MCF 10A (cell line): Measurements from ENCODE around the gene FCHSD2. TPM values are rescaled to one million over a fixed set of nuclear protein-coding genes. Genes with fewer than 3 reads are reported as not detected.

Experiments used
- BruUV-seq: library from RNA; stranded (reverse); fragments of 400-500 nt; replicated peaks from 2 replicates; lab custom pipeline; 2021; lab: Mats Ljungman, UMichigan
- CTCF ChIA-PET: fragments of 300-600 bp; sonication (Branson Sonifier 250); formaldehyde crosslinking; extraction: SDS; loops from one replicate; lab custom pipeline; 2021; ENCODE audit warnings: antibody characterized with exemption, inconsistent platforms; lab: Yijun Ruan, JAX
- POLR2A ChIA-PET: fragments of 300-600, 350-650 bp; sonication (Branson Sonifier 250); formaldehyde crosslinking; extraction: SDS; loops from one replicate; lab custom pipeline; 2020; ENCODE audit warnings: antibody characterized with exemption, inconsistent platforms; lab: Yijun Ruan, JAX
- DNase-seq: peaks from one replicate; pipeline ENCODE4 v3.0.0-alpha.2; 2018; ENCODE audit not compliant: unreplicated experiment
- H3K27ac Mint-ChIP-seq: one replicate; pipeline ENCODE4 v1.8.0; 2022; ENCODE audit warnings: mild to moderate bottlenecking, low read depth, mixed read lengths; ENCODE audit not compliant: unreplicated experiment
- H3K27me3 Mint-ChIP-seq: one replicate; pipeline ENCODE4 v1.8.0; 2022; ENCODE audit warnings: mixed read lengths; ENCODE audit not compliant: insufficient read depth, unreplicated experiment
- H3K36me3 Mint-ChIP-seq: one replicate; pipeline ENCODE4 v1.8.0; 2022; ENCODE audit warnings: mild to moderate bottlenecking, moderate library complexity, mixed read lengths; ENCODE audit not compliant: insufficient read depth, unreplicated experiment
- H3K4me1 Mint-ChIP-seq: one replicate; pipeline ENCODE4 v1.8.0; 2022; ENCODE audit warnings: mixed read lengths; ENCODE audit not compliant: insufficient read depth, unreplicated experiment
- H3K4me3 Mint-ChIP-seq: one replicate; pipeline ENCODE4 v1.8.0; 2022; ENCODE audit warnings: mild to moderate bottlenecking, moderate library complexity, mixed read lengths; ENCODE audit not compliant: unreplicated experiment
- H3K9me3 Mint-ChIP-seq: one replicate; pipeline ENCODE4 v1.8.0; 2022; ENCODE audit warnings: mixed read lengths; ENCODE audit not compliant: unreplicated experiment
- CTCF ChIP-seq: fragments of 200-600 bp; IDR thresholded peaks from one replicate; pipeline ENCODE4 v1.8.0; 2022; ENCODE audit warnings: antibody characterized with exemption, mild to moderate bottlenecking; ENCODE audit not compliant: unreplicated experiment
- intact Hi-C: fragments of 100-400 bp; cut with micrococcal nuclease; formaldehyde crosslinking; loops from 2 replicates; pipeline ENCODE4 v1.14.1; 2022
- total RNA-seq: library from RNA; stranded (reverse); gene quantifications from 2 replicates; pipeline ENCODE4 v1.2.3, GENCODE V29; 2022

Gene FCHSD2
- total RNA-seq, 1 experiment from 2014 or later, result 12.8 TPM

GRCh38 chr11:72826191-72826941, 315.8 kb downstream of the FCHSD2 start:
- Mint-ChIP-seq H3K4me1 (peaks cover under 1% of the 10 kb centered on the region), H3K9me3 (no peaks in the 10 kb centered on the region), H3K27me3 (no peaks in the 10 kb centered on the region), H3K27ac (no peak overlapping the region), H3K4me3 (no peak overlapping the region), H3K36me3 (peaks cover 11% of the 10 kb centered on the region)
- intact Hi-C loops, result no loop called here
- no peak for DNase-seq
- POLR2A ChIA-PET, result no interaction called here
- no TSS peak for BruUV-seq
- CTCF ChIA-PET, result interaction anchor here (0.7 to 1.3 kb wide), 2 partner anchors 32 to 38 kb away, joined by 4 read pairs; partner anchors contain the start of gene STARD10
- no peak for TF ChIP-seq CTCF

GRCh38 chr11:72825661-72826060, 316.5 kb downstream of the FCHSD2 start:
- CTCF ChIA-PET, result interaction anchor here (1.3 kb wide), 1 partner anchor 32 kb away, joined by 4 read pairs; the partner anchor contains the start of gene STARD10
- no peaks in the 10 kb centered on the region for H3K9me3 Mint-ChIP-seq
- peaks cover 16% of the 10 kb centered on the region for H3K36me3 Mint-ChIP-seq
- BruUV-seq, result no TSS peak
- no peak for TF ChIP-seq CTCF
- no peak overlapping the region for H3K27ac Mint-ChIP-seq
- POLR2A ChIA-PET, result interaction anchor here (1.1 kb wide), 1 partner anchor 13 kb away, joined by 3 read pairs; no protein-coding TSS in a partner anchor
- intact Hi-C loops, result no loop called here
- DNase-seq, result no peak
- H3K4me1 Mint-ChIP-seq, result no peaks in the 10 kb centered on the region
- H3K4me3 Mint-ChIP-seq, result no peak overlapping the region
- no peaks in the 10 kb centered on the region for H3K27me3 Mint-ChIP-seq

- POLR2A ChIA-PET, result interaction anchor here (0.9 to 1.1 kb wide), 2 partner anchors 10 to 14 kb away, joined by 3 read pairs; no protein-coding TSS in a partner anchor
- no peak overlapping the region for H3K4me3 Mint-ChIP-seq
- no peaks in the 10 kb centered on the region for H3K4me1 Mint-ChIP-seq
- H3K36me3 Mint-ChIP-seq, result peaks cover 23% of the 10 kb centered on the region
- H3K9me3 Mint-ChIP-seq, result no peaks in the 10 kb centered on the region
- no peaks in the 10 kb centered on the region for H3K27me3 Mint-ChIP-seq
- no TSS peak for BruUV-seq
- TF ChIP-seq CTCF, result no peak
- CTCF ChIA-PET, result interaction anchor here (0.6 to 1.3 kb wide), 5 partner anchors 13 to 464 kb away, joined by 3 to 5 read pairs (median 3); partner anchors contain the start of gene STARD10
- no peak overlapping the region for H3K27ac Mint-ChIP-seq
- DNase-seq, result no peak
- intact Hi-C loops, result no loop called here
These were observed 317.2 kb downstream of the FCHSD2 start for GRCh38 chr11:72824811-72825505.

- no peak for DNase-seq
- CTCF ChIA-PET, result interaction anchor here (0.6 kb wide), 1 partner anchor 465 kb away, joined by 5 read pairs; no protein-coding TSS in a partner anchor
These were observed 318.1 kb downstream of the FCHSD2 start for GRCh38 chr11:72824020-72824419.

More at GRCh38 chr11:72824020-72824419, 318.1 kb downstream of the FCHSD2 start:
- no peak for TF ChIP-seq CTCF
- H3K9me3 Mint-ChIP-seq, result no peaks in the 10 kb centered on the region
- H3K4me3 Mint-ChIP-seq, result no peak overlapping the region
- BruUV-seq, result no TSS peak
- POLR2A ChIA-PET, result interaction anchor here (0.9 kb wide), 1 partner anchor 9 kb away, joined by 3 read pairs; no protein-coding TSS in a partner anchor
- intact Hi-C loops, result no loop called here
- peaks cover 23% of the 10 kb centered on the region for H3K36me3 Mint-ChIP-seq
- no peaks in the 10 kb centered on the region for H3K4me1 Mint-ChIP-seq
- H3K27me3 Mint-ChIP-seq, result no peaks in the 10 kb centered on the region
- no peak overlapping the region for H3K27ac Mint-ChIP-seq
